C4-2B (cell line): ENCODE data around the gene SRP9.

ENCODE experiments used
- H3K27ac ChIP-seq: fragments of 450-650 bp; 2 replicates; pipeline ENCODE4 v1.5.1; 2017
- ZFX ChIP-seq: fragments of 450-650 bp; IDR thresholded peaks from 2 replicates; pipeline ENCODE4 v1.6.1; 2017
- TF ChIP-seq, protein P1 (sequence below): fragments of 450-650 bp; conservative IDR thresholded peaks from 2 replicates; pipeline ENCODE4 v1.5.1; 2017; ENCODE audit warnings: mild to moderate bottlenecking

SRP9 gene

DNA sequence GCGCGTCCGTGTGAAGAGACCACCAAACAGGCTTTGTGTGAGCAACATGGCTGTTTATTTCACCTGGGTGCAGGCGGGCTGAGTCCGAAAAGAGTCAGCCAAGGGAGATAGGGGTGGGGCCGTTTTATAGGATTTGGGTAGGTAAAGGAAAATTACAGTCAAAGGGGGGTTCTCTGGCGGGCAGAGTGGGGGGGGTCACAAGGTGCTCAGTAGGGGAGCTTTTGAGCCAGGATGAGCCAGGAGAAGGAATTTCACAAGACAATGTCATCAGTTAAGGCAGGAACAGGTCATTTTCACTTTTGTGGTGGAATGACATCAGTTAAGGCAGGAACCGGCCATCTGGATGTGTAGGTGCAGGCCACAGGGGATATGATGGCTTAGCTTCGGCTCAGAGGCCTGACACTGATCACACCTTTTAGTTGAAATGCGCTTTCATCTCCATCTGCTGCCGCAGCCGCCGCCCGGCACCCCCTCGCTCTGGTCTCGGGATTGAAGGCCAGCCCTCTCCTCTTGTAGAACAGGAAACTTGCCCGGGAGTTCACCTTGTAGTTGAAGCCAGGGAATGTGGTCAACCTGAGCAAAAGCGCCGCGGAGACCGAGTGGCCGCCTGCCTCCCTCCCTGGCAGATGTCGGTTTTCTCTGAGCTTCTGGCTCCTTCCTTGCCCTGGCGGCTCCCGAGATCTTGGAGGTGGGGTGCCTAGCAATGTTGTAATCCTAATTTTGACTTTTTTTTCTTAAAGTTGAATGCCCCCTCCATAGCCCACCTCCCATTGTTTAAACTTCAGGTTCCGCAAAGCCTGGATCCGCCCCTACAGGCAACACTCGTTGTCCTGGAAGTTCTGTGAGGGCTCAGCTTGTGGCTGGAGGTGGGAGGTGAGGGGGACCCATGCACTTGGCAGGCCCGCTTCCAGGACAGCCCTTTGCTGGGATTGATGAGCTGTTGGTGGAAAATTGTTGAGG lies 33.2 kb downstream of the SRP9 start:
- H3K27ac ChIP-seq = peak overlapping the region; percentile 94
- TF ChIP-seq, protein P1, sequence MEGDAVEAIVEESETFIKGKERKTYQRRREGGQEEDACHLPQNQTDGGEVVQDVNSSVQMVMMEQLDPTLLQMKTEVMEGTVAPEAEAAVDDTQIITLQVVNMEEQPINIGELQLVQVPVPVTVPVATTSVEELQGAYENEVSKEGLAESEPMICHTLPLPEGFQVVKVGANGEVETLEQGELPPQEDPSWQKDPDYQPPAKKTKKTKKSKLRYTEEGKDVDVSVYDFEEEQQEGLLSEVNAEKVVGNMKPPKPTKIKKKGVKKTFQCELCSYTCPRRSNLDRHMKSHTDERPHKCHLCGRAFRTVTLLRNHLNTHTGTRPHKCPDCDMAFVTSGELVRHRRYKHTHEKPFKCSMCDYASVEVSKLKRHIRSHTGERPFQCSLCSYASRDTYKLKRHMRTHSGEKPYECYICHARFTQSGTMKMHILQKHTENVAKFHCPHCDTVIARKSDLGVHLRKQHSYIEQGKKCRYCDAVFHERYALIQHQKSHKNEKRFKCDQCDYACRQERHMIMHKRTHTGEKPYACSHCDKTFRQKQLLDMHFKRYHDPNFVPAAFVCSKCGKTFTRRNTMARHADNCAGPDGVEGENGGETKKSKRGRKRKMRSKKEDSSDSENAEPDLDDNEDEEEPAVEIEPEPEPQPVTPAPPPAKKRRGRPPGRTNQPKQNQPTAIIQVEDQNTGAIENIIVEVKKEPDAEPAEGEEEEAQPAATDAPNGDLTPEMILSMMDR = peak; percentile 13; the same call in 1 of the 2 replicates

GRCh38 chr1:225811622-225812487 lies 34.2 kb downstream of the SRP9 start:
- peak overlapping the region; percentile 94 for H3K27ac ChIP-seq
- TF ChIP-seq, protein P1 = no peak; the same call in 1 of the 2 replicates
- no peak for TF ChIP-seq ZFX

- H3K27ac ChIP-seq = peak overlapping the region; percentile 94
- TF ChIP-seq ZFX = no peak
- TF ChIP-seq, protein P1 = no peak
These were observed 35.0 kb downstream of the SRP9 start for GRCh38 chr1:225812488-225813213.

- H3K27ac ChIP-seq = peak overlapping the region; percentile 94; the same call in 1 of the 2 replicates
- TF ChIP-seq ZFX = no peak
- TF ChIP-seq, protein P1 = no peak
These were observed 35.8 kb downstream of the SRP9 start for GRCh38 chr1:225813214-225813964.

DNA sequence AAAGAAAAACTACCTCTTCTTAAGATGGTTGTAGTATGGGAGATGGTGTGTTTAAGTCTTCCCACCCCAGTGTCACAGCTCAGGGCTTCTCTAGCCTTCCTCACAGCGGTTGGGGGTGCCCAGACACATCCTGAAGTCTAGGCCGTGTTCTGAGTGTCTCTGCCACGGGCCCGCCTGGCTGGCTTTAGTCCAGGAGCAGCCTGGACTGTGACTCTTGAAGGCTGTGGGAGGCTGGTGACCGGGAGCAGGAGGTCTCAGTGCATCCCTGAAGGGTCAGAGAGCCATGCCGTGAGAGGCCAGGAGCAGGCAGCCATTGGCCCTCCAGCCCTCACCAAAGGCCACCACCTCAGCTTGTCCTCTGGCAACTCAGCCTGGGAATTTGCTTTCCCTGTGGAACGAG lies 36.8 kb downstream of the SRP9 start:
- no peak for TF ChIP-seq ZFX

DNA sequence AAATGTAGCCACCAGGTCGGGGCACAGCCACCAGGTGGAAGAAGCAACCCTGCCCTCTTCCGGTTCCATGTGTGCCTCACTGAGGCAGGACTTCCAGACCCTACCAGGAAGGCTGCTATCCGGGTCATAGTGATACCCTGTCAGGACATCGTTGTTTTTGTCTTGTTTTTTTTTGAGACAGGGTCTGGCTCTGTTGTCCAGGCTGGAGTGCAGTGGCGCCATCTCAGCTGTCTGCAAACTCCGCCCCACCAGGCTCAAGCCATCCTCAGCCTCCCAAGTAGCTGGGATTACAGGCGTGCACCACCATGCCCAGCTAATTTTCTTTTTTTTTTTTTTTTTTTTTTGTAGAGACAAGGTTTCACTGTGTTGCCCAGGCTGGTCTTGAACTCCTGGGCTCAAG lies 37.5 kb downstream of the SRP9 start:
- H3K27ac ChIP-seq = peak overlapping the region; percentile 93

More for the DNA sequence above, 36.8 kb downstream of the SRP9 start:
- H3K27ac ChIP-seq = peak overlapping the region; percentile 93

DNA sequence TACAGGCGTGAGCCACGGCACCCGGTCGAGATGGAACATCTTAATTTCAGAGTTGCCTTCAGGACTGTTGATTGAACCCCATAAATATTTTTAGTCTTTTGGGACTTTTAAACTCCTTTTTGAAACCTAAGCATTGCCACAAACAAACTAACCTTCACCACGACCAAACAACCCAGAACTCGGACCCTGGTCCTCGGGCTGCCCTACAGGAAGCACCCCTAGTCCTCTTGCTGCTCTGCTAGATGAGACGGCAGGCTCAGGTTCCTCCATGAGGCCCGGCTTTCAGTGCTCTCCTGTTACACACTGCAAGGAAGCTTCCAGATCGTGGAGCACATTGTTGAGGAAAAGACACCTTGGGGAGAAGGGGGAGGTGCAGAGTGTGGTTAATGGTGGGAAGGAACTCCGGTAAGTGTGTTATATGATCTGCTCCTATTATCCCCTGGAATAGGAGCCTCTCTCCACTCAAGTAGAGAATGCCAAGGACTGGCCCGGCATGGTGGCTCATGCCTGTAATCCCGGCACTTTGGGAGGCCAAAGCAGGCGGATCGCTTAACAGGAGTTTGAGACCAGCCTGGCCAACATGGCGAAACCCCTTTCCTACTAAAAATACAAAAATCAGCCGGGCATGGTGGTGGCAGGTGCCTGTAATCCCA lies 38.0 kb downstream of the SRP9 start:
- peak overlapping the region; percentile 93 for H3K27ac ChIP-seq
- TF ChIP-seq, protein P1 = no peak
- TF ChIP-seq ZFX = no peak
